Neural crest cell (in vitro differentiated cells): ENCODE results near the gene RNF150. TPM values are rescaled to one million over a fixed set of nuclear protein-coding genes. Genes with fewer than 3 reads are reported as not detected.
A peak's percentile ranks its signal among the peaks of the same experiment; 100 is the strongest.

Source experiments
- DNase-seq: peaks from one replicate; pipeline ENCODE4 v3.0.0; 2021; ENCODE audit warnings: low read depth, mixed read lengths, low spot score
- H3K27ac Mint-ChIP-seq: one replicate; pipeline ENCODE4 v1.8.0; 2021; ENCODE audit warnings: mild to moderate bottlenecking, mixed read lengths; ENCODE audit not compliant: unreplicated experiment
- H3K27me3 Mint-ChIP-seq: 2 replicates; pipeline ENCODE4 v1.8.0; 2021; ENCODE audit warnings: low read depth, mild to moderate bottlenecking, mixed read lengths
- H3K36me3 Mint-ChIP-seq: 2 replicates; pipeline ENCODE4 v1.8.0; 2021; ENCODE audit warnings: low read depth, mild to moderate bottlenecking, mixed read lengths
- H3K4me1 Mint-ChIP-seq: 2 replicates; pipeline ENCODE4 v1.8.0; 2021; ENCODE audit warnings: mixed read lengths
- H3K4me3 Mint-ChIP-seq: one replicate; pipeline ENCODE4 v1.8.0; 2021; ENCODE audit warnings: mild to moderate bottlenecking, mixed read lengths
- H3K9me3 Mint-ChIP-seq: 2 replicates; pipeline ENCODE4 v1.8.0; 2021; ENCODE audit warnings: mixed read lengths
- CTCF ChIP-seq: fragments of 200-600 bp; sonication (generic); conservative IDR thresholded peaks from 2 replicates; pipeline ENCODE4 v1.5.0; 2021; ENCODE audit warnings: antibody characterized with exemption, mild to moderate bottlenecking
- total RNA-seq: library from RNA; stranded (reverse); gene quantifications from 2 replicates; pipeline ENCODE4 v1.2.1, GENCODE V29; 2021

Gene RNF150
- total RNA-seq, 1 donor from 2014 or later = 23.3 TPM

GRCh38 chr4:140839406-140839805, 293.9 kb downstream of the RNF150 start:
- TF ChIP-seq CTCF = no peak
- Mint-ChIP-seq H3K27me3 (no peaks in the 10 kb centered on the region), H3K27ac (peak overlapping the region; percentile 58), H3K9me3 (peaks cover 6% of the 10 kb centered on the region), H3K4me1 (peaks cover 26% of the 10 kb centered on the region), H3K4me3 (no peak overlapping the region), H3K36me3 (no peaks in the 10 kb centered on the region)
- no peak for DNase-seq

- H3K27me3 Mint-ChIP-seq = no peaks in the 10 kb centered on the region
- H3K4me1 Mint-ChIP-seq = peaks cover 27% of the 10 kb centered on the region
- TF ChIP-seq CTCF = no peak
- no peak for DNase-seq
- no peaks in the 10 kb centered on the region for H3K36me3 Mint-ChIP-seq
- H3K4me3 Mint-ChIP-seq = no peak overlapping the region
- no peak overlapping the region for H3K27ac Mint-ChIP-seq
- H3K9me3 Mint-ChIP-seq = peaks cover 6% of the 10 kb centered on the region
These were observed 295.5 kb downstream of the RNF150 start for GRCh38 chr4:140837736-140838135.

GRCh38 chr4:140834839-140835495, 298.3 kb downstream of the RNF150 start:
- no peaks in the 10 kb centered on the region for H3K36me3 Mint-ChIP-seq
- peaks cover 21% of the 10 kb centered on the region for H3K4me1 Mint-ChIP-seq
- no peak for DNase-seq
- H3K4me3 Mint-ChIP-seq = no peak overlapping the region
- H3K27ac Mint-ChIP-seq = no peak overlapping the region
- TF ChIP-seq CTCF = no peak
- peaks cover 2% of the 10 kb centered on the region for H3K27me3 Mint-ChIP-seq
- H3K9me3 Mint-ChIP-seq = no peaks in the 10 kb centered on the region

GRCh38 chr4:140833280-140833679, 300.0 kb downstream of the RNF150 start:
- Mint-ChIP-seq H3K9me3 (no peaks in the 10 kb centered on the region), H3K4me1 (peaks cover 9% of the 10 kb centered on the region), H3K36me3 (no peaks in the 10 kb centered on the region), H3K4me3 (no peak overlapping the region), H3K27ac (no peak overlapping the region), H3K27me3 (peaks cover 2% of the 10 kb centered on the region)
- no peak for DNase-seq
- TF ChIP-seq CTCF = no peak

- Mint-ChIP-seq H3K9me3 (no peaks in the 10 kb centered on the region), H3K36me3 (no peaks in the 10 kb centered on the region), H3K4me1 (peaks cover 5% of the 10 kb centered on the region), H3K27ac (no peak overlapping the region), H3K27me3 (peaks cover 2% of the 10 kb centered on the region), H3K4me3 (no peak overlapping the region)
- DNase-seq = no peak
- TF ChIP-seq CTCF = no peak
These were observed 303.4 kb downstream of the RNF150 start for GRCh38 chr4:140829825-140830224.
